ENCODE data around the gene CAMTA1. TPM values are rescaled to one million over a fixed set of nuclear protein-coding genes. Genes with fewer than 3 reads are reported as not detected.

The CAMTA1 gene
- total RNA-seq, 3 donors from 2014 or later, result 73.4 to 114 (median 82.6) TPM

- ATAC-seq (peak; percentile 66), DNase-seq (peak in 1 of 3 donors; percentile 87)
- H3K36me3 ChIP-seq (ENCODE audit: low read depth), result no peaks in the 10 kb centered on the region
- intact Hi-C loops (cut with DNase I, micrococcal nuclease), result loop anchor here (2.0 to 10.0 kb wide), 2 partner anchors 48 to 86 kb away; no protein-coding TSS in a partner anchor
- H3K4me1 ChIP-seq (ENCODE audit: low read depth), result no peaks in the 10 kb centered on the region
- no peaks in the 10 kb centered on the region for H3K9me3 ChIP-seq
- H3K4me3 ChIP-seq, result no peak overlapping the region
- TF ChIP-seq CTCF (IDR thresholded peaks at IDR 0.05), result peak; percentile 45
Measured at GRCh38 chr1:7752512-7753417, 967.5 kb downstream of the CAMTA1 start.

- Histone ChIP-seq H3K9me3 (no peaks in the 10 kb centered on the region), H3K4me1 (ENCODE audit: low read depth) (no peaks in the 10 kb centered on the region), H3K4me3 (no peak overlapping the region), H3K36me3 (ENCODE audit: low read depth) (no peaks in the 10 kb centered on the region)
- TF ChIP-seq CTCF (IDR thresholded peaks at IDR 0.05), result no peak
- no peak for DNase-seq
- intact Hi-C loops (cut with DNase I, micrococcal nuclease), result loop anchor here (2.0 to 10.0 kb wide), 2 partner anchors 49 to 87 kb away; no protein-coding TSS in a partner anchor
- ATAC-seq, result no peak
Measured at GRCh38 chr1:7753641-7754040, 968.4 kb downstream of the CAMTA1 start.

- Histone ChIP-seq H3K36me3 (ENCODE audit: low read depth) (no peaks in the 10 kb centered on the region), H3K4me3 (no peak overlapping the region), H3K4me1 (ENCODE audit: low read depth) (no peaks in the 10 kb centered on the region), H3K9me3 (no peaks in the 10 kb centered on the region)
- intact Hi-C loops (cut with DNase I, micrococcal nuclease), result loop anchor here in 1 of 2 donors (10.0 kb wide), 1 partner anchor 49 kb away; no protein-coding TSS in a partner anchor
- DNase-seq, result no peak
- no peak for TF ChIP-seq CTCF (IDR thresholded peaks at IDR 0.05)
- no peak for ATAC-seq
Measured at GRCh38 chr1:7754234-7754633, 969.0 kb downstream of the CAMTA1 start.

GRCh38 chr1:7755448-7755847 is 970.2 kb downstream of the CAMTA1 start:
- ATAC-seq (no peak), DNase-seq (no peak)
- intact Hi-C loops (cut with DNase I, micrococcal nuclease), result loop anchor here in 1 of 2 donors (10.0 kb wide), 1 partner anchor 51 kb away; no protein-coding TSS in a partner anchor
- no peaks in the 10 kb centered on the region for H3K9me3 ChIP-seq
- H3K4me3 ChIP-seq, result no peak overlapping the region
- no peaks in the 10 kb centered on the region for H3K36me3 ChIP-seq (ENCODE audit: low read depth)
- no peaks in the 10 kb centered on the region for H3K4me1 ChIP-seq (ENCODE audit: low read depth)
- no peak for TF ChIP-seq CTCF (IDR thresholded peaks at IDR 0.05)

- intact Hi-C loops (cut with DNase I, micrococcal nuclease), result no loop called here
- TF ChIP-seq CTCF (IDR thresholded peaks at IDR 0.05), result no peak
- DNase-seq (no peak), ATAC-seq (no peak)
- no peaks in the 10 kb centered on the region for H3K4me1 ChIP-seq (ENCODE audit: low read depth)
- no peaks in the 10 kb centered on the region for H3K36me3 ChIP-seq (ENCODE audit: low read depth)
- H3K4me3 ChIP-seq, result no peak overlapping the region
- H3K9me3 ChIP-seq, result no peaks in the 10 kb centered on the region
Measured at GRCh38 chr1:7760245-7760644, 975.0 kb downstream of the CAMTA1 start.

Data from mucosa of descending colon (tissue), 3 donors.